NK-92 treated with Interleukin-12 subunit alpha and Interleukin-12 subunit beta, amount 100 ng/mL, for 24 hours (cell line): ENCODE results near the gene ANO3.

Experiments
- DNase-seq: peaks from one replicate; lab custom pipeline; 2025; lab: John Stamatoyannopoulos, UW

Gene ANO3

DNA sequence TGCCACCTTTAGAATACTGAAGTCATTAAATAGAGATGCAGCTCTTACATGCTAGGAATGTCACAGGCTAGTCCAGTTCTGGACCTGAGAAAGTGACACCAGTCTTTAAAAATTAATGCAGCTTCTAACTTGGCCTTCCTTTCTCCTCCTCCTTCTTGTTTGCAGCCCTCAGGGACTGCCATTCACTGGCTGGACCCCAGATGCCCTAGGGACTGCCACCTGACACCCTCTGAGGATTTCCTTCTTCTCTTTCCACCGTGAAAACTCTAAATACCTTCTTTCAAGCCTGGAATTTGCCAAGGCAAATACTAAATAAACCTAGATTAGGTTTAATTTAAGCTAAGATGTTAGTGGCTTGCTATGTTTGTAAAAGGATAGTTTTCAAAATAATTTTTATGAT is 161.7 kb downstream of the ANO3 start:
- no peak for DNase-seq

DNA sequence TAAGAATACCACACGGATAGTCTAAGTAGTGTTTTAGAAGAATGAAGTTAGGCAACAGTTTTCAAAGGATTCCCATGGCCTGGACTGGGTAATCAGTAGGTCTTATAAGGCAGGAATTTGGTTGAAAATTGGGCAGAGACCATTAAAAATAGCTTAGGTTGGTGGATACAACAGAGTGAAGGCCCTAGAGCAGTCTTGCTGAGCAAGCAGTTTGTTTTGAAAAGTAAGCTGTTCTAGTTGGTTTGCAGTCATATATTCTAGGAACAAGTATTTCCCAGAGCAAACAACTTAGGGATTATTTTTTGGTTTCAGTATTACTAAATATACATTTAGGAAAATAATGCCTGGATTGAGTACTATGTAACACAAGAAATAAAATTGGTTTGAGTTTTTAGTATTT is 175.3 kb downstream of the ANO3 start:
- DNase-seq, result no peak

DNA sequence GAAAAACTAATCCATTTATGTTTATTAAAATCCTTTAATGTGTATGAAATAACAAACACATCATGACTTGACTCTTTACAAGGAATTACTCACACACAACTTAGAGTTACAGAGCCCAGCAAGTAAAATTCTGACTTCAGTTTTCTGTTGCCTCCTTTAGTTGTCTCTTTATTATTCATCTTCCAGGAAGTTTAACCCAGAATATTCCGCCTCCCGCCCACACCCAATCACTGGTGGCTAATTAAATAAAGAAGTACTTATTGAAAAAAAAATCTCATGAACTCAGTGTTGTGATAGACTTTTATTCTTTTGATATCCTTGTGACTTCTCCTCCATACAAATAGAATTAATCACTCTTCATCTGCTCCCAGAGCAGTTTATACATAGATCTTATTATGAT is 178.2 kb downstream of the ANO3 start:
- DNase-seq, result no peak

DNA sequence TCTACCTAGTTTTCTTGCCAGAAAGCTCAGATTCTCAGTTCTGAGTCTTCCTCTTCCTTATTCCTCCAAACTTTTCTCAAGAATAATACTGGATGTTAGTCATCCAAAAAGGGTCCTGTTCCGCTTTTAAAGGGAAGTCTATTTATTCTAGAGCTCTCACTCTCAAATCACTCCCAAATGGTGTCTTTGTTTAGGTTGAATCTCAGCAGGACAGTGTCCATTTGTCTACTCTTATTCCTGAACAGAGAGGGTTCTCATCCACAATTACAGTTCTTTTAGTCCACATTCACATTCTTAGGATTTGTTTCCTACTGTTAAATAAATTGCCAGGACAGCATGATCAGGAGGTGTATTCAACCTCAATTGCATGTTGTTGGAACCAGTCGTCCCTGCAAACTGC is 178.8 kb downstream of the ANO3 start:
- no peak for DNase-seq

DNA sequence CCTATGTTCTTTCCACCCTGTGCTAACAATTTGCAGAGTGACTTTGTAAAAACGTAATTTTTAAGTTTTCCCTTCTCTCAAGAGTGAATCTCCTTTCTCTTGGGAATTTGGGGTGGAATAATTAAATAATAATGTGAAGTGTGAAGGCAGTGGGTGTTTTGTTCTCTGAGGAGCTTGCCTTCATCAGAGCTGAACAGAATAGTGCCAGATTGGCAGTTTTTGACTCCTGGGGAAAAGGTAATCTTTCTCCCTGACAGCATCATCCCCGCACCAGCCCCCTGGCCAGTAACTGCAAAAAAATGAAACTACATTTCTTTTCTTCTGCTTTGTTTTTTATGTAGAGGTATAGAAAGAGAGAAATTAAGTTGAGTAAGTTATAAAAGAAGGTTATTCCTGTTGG is 180.3 kb downstream of the ANO3 start:
- no peak for DNase-seq

DNA sequence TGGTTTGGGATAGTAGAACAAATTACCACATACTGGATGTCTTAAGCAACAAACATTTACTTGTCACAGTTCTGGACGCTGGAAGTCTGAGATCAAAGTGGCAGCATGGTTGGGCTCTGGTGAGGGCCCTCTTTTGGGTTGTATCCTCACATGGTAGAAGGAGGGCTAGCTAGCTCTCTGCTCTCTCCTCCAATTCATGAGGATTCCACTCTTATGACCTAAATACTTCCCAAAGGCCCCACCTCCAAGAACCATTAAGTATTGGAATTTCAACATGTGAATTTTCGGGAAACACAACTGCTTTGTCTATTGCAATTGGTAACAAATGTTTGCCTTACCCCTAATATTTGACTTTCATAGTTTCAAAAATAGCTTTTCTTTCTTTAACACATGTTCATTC is 187.5 kb downstream of the ANO3 start:
- DNase-seq, result no peak

DNA sequence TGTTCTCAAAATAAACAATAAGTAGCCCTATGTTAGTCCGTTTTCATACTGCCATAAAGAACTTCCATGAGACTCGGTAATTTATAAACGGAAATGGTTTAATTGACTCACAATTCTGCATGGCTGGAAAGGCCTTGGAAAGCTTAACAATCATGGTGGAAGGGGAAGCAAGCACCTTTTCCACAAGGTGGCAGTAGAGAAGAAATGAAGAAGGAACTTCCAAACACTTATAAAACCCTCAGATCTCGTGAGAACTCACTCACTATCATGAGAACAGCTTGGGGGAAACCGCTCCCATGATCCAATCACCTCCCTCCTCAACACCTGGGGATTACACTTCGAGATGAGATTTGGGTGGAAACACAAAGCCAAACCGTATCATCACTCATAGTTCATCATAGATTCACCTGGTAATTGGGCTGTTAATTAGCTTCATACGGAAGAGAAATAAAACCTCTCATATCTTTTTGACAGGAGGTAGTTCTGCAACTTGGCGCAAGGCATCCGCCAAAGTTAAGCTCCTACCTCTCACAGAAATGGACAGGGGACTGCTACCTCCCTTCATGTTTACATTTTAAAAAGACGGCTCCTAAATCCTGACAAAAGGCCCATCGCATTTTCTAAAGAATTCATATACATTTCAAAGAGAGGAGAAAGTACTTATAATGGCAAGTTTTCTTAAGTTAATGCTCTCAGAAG is 191.1 kb downstream of the ANO3 start:
- DNase-seq, result no peak

DNA sequence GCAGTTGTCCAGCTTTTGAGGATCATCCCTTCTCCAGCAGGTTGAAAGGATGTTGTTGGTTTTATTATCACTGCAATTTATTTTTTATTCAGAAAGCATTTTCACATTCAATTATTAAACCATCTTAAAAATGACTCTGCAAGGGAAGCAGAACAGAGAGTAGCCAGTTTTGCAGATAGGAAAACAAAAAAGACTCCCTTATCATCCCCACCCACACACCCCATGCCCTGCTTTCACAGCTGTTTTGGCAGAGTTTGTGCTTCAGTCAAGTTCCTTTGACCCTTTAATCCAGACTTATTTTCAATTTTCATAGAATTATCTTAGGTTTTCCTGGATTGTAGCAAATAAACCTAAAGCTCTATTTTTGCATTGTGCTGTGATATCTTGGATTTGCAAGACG is 195.8 kb downstream of the ANO3 start:
- no peak for DNase-seq

DNA sequence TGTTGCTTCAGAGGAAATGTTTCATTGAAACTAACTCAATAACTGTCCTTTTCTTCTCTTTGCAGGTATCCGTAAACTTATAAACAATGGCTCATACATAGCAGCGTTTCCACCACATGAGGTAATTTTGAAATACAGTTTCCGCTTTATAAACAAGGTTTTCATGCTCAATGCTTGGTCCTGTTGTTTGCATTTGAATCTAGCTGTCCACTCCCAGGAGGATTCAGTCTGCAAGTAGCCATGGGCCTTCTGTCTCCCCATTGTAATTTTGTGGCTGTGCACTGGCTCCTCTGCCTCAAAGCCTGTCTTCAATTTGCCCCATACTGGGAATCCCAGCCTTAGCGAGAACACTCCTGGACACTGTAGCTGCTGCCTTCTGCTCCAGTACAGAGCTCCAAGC is 205.4 kb downstream of the ANO3 start:
- no peak for DNase-seq

DNA sequence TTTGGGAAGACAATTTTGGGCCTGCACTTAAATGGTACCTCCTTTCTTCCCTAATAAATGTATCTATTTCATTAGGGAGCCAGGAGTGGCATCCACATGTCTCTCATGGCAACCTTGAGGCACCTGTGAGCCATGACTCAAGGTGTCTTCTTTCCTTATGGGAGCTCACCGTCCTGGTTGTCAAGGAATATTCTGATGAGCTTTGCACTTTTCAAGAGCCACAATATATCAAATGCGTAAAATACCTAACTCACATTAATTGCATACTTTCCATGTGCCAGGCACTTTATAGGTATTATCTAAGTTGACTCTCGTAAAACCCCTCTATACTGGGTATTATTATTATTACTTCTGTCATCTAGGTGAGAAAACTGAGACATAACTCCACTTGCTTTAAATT is 207.6 kb downstream of the ANO3 start:
- DNase-seq, result no peak

DNA sequence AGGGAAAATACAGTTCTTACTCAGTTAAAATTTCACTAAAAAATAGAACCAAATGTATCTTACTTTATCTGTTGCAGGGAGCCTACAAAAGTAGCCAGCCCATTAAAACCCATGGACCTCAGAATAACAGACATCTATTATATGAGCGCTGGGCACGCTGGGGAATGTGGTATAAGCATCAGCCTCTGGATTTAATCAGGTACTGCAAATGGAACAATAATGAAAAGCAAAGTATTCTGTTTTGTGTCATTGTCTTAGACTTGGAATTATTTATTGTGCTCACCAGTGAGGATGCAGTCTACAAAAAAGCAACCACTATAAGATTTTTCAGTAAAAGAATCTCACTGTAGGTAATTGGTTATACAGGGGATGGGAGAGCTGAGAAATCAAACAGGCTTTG is 209.9 kb downstream of the ANO3 start:
- DNase-seq, result no peak

DNA sequence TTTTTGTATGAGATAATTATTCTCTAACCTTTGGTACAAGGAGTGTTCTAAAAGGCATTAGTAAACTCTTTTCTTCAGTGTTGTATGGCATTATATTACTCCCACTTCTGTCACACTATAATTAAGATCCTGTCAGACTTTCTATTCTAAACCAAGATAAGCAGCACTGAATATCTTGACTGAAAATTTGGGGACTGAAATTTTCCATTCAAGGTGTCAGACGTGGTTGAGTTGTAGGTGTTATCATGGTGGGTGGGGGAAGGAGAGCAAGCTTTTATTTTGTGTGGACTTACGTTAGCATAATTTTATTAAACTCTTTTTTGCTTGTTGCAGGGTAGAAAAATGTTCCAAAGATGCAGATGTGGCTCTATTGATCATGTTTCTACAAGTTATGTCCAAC is 217.2 kb downstream of the ANO3 start:
- DNase-seq, result no peak

DNA sequence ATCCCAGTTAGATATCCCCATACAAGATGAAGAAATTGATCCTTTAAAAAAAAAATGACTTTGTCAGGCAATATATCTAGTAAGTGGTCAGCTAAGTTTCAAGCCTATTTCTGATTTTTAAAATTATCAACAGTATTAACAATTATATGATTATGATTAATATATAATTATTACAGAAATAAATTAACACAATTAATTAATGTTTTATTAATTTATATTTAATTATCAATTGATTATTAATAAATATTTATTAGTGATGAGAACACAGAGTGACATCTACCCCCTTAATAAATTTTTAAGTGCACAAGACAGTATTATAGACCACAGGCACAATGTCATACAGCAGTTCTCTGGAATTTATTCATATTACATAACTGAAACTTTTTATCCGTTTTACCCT is 218.1 kb downstream of the ANO3 start:
- DNase-seq, result no peak

DNA sequence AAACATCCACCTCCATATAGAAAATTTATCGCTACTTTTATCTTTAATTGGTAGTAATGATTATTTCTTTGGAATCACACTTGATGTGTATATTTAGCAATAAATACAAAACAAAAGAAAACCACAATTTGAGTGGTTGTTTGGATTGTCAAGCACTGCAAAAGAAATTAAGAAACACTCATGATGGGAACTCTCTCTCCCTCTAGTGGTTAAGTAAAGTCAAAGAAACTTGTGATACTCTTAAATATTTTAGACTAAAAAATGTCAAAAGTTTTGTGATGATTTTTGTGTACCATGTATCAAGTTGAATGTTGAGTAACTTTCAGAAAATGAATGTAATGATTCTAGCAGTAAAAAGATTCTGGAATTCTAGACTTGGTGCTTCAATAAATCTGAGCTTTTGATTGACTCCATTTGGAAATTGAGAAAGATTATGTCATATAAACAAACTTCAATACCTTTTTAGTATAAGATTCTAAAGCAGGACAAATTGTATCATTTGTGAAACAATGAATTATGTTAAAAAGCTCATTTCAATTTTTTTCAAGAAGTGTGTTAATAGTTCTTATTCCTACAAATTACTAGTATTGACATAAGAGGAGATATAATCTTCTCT is 219.4 kb downstream of the ANO3 start:
- no peak for DNase-seq

DNA sequence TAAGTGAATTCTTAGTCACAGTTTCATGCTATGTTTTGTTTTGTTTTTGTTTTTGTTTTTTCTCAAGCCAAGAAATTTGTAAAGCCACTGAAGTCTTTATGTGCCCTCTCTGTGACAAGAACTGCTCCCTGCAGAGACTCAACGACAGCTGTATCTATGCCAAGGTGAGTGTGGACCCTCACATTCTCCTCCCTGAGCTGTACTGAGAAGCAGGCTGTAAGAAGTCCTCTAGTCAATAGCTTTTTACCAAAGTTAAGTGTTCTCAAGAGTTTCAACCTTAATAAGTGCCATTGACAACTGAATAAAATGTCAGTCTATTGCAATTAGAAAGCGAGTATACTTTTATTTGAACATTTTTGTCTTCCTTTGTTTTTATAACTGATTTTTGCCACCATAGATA is 221.3 kb downstream of the ANO3 start:
- DNase-seq, result no peak

DNA sequence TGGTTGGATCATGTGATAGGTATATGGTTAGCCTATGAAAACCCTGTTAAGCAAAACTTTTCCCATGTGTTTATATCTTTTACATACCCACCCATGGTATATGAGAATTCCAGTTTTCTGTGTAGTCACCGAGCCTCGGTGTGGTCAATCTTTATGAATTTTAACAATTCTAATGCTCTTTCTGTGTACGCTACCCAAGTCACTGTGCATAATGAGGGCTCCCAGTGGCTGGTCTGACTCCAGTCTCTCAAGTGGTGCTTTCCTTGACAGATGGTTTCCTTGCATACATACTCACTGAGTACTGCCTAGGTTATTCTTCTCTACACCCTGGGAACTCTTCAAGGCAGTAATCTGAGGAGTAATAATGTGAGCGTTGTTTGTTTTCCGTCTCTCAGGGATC is 222.5 kb downstream of the ANO3 start:
- DNase-seq, result no peak

DNA sequence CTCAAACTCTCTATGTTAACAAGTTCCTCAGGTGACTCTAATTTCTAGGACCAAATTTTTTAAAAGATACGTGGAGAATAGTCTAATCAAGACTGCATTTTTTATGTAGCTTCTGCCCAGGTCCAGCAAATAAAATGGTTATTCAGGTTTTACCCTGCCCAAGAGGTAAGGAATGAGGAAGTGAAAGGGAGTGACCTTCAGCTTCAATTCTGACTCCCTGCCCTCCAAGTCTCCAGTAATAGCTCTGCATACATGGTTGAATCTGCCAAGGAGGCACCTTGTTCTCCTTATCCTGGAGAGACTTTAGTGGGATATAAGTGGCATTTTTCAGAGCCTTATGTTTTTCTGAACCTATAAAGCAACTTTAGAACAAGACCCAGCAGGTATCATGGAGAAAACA is 224.7 kb downstream of the ANO3 start:
- DNase-seq, result no peak

DNA sequence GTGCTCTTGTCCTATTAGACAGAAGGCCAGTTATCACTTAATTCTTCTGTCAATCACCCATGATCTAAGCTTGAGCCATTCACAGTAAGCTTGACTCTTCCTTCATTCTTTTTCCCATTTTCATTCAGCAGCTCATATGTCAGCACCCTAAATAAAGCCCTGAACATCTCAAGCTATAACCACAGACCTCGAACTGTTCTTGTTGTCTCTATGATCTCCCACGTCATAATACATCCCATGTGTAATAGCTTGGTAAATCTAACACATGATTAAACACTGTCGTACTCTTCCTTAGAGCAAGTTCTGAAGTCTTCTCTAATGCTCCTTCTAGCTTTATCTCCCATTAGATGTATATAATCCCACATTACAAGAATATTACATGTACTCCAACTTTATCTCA is 225.7 kb downstream of the ANO3 start:
- DNase-seq, result no peak

DNA sequence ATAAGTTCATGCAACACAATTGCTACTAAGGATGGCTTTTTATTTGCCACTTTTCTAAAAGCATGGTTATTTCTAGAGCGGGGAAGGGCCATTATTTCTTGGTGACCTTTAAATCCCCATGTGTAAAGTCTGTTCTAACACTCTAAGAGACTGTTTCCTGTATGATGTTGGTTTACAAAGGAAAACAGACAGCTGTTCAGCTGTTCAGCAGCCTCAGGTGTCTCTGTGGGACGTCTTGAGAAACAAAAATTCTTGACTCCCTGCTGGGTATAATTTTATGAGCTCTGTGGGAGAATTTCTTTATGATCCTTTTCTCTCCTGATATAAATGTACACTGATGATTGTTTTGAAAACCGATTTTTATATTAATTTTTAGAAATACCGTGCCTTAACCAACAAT is 226.3 kb downstream of the ANO3 start:
- DNase-seq, result no peak

DNA sequence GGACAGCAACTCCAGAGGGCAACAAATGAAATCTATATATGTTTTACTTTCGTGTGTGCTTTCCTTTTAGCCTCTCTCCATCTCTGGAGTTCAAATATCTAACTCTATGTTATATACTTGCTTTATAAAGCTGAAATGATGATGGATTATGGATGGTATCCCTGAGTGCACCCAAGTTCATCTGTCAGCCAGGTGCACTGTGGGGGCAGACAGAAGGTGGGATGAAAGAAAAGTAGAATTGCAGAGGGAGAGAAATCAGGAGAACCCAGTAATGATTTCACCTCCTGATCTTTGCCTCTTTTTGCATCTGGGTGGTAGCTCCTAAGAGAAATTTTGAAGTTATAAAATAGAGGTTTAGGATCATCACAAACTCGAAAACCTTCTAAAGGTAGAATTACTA is 237.7 kb downstream of the ANO3 start:
- no peak for DNase-seq

DNA sequence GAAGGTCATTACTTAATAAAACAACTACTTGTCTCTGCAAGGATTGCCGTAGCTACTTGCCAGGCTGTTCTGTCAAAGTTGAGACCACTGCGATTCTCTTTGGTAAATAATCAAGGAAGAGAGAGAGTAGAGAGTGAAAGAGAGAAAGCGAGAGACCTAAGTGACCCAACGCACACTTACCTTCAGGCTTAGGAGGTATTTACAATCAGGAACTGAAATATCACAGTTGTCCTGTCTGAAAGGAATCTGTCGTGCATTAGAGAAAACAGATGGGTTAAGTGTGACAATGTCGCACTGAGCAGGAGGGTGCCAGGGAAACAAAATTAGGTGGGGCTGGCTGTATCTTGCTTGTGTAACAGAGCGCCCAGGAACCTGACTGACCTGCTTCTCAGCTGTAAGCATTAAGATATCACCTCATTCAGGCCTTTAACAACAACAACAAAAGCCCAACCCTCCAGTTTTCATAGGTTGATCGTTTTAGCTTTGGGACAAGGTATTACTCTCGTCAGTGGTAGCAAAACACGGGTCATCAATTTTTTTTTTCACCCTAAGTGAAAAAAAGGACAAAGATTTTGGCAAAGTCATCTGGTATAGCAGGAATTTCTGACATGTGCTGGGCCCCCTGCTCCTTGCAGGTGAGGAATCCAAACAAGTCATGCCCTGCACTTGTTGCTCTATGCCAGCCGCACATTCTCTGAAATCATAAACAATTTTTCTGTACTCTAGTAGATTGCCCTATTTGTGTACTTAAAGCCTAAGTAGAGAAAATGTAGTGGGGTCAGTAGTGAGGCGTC is 240.1 kb downstream of the ANO3 start, which contains the start of gene MUC15:
MUC15 (minus strand) TSS at position 403 of the 794 bp plus-strand sequence. CDS start 5,169 bp downstream, outside the sequence.
- no peak for DNase-seq

DNA sequence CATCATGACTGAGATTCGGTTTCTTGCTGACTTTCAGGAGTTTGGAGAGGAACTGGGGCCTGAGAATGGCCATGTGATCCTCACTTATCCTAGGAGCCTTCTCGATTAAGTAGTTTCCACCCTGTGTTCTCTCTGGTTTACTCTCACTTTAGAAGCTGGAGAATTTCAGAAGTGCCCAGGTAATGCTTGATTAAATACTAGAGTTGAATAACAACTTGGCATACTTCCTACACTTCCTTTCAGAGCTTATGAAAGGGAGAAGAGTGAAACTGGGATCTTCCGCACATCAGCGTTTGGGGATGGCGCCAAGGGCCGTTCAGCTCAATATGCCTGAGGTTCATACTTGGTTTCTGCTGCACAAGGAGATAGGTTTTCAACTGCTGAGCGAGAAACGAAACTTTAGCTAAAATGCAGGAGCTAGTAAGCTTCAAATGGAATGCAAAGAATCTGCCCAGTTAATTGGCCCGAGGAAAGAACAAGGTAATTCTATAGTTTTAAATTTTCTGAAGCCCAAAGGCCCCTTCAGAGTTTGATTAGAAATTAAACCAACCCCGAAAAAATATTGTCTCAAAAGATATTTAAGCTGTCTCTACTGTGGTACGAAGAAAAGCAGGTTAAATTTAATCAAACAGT is 241.0 kb downstream of the ANO3 start:
- no peak for DNase-seq

DNA sequence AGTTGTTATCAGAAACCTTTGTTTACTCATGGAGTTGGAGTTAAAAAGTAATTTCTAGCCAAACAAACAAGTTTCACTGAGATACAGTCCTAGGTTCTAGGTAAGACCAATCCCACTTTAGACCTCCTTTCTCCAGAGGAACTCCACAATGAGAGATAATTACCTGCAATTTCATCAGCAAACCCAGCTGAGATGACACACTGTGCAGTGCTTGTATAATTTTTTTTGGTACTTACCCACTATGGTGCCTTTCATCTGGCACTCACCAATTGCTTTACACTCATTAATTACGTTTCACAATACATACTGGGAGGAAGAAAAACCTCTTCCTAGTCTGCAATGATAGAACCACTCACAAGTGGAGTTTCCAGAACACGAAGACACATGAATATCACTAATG is 242.0 kb downstream of the ANO3 start:
- DNase-seq, result no peak
